ENCODE results near the gene TIPRL. TPM values are rescaled to one million over a fixed set of nuclear protein-coding genes. Genes with fewer than 3 reads are reported as not detected.

Gene TIPRL
- total and polyA plus RNA-seq, 9 of the 15 experiments (the other 6 are each of a cell fraction or from before 2014, with no cell fraction given), result 41.4 to 90.2 (median 69.9) TPM

DNA sequence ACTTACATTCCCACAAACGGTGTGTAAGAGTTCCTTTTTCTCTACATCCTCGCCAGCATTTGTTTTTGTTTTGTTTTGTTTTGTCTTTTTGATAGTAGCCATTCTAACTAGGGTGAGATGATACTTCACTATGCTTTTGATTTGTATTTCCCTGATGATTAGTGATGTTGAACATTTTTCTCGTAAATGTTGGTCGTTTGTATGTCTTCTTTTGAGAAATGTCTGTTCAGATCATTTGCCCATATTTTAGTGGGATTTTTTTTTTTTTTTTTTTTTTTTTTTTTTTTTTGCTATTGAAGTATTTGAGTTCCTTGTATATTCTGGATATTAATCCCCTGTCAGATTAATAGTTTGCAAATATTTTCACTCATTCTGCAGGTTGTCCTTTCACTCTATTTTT is 22.9 kb upstream of the TIPRL start:
- no peaks in the 10 kb centered on the region for H3K27me3 ChIP-seq (ENCODE audit: control insufficient read depth in 2 of 2, insufficient read depth in 2 of 2, low read length in 2 of 2)
- no TSS peak for BruUV-seq (replicated peaks)
- FAIRE-seq (no peak), DNase-seq (ENCODE audit: extremely low read depth in 1 of 4, low spot score in 3 of 4) (no peak), ATAC-seq (no peak)
- H3K4me2 ChIP-seq (ENCODE audit: insufficient read depth, low read length), result no peak overlapping the region
- intact Hi-C loops (cut with micrococcal nuclease), result no loop called here
- H3K4me1 ChIP-seq (replicated peaks in 1 of 2; ENCODE audit: control insufficient read depth in 2 of 2, insufficient read depth in 2 of 2, low read length in 2 of 2), result peaks cover under 1 to 4% of the 10 kb centered on the region in 2 experiments; a peak in 4 of 5 replicates
- WGBS (ENCODE audit: insufficient coverage, low coverage, missing lambda C conversion rate), result 19% methylated on average over 4 of the region's 4 CpGs
- CTCF ChIA-PET (ENCODE audit: low intra/inter-chr PET ratio), result interaction anchor here (0.6 kb wide), 1 partner anchor 67 kb away, joined by 4 read pairs; no protein-coding TSS in a partner anchor
- no peaks in the 10 kb centered on the region for H3K9me1 ChIP-seq (ENCODE audit: control insufficient read depth, insufficient read depth, low read length)
- no peak overlapping the region for H3K4me3 ChIP-seq
- H3K27ac ChIP-seq (ENCODE audit: extremely low read depth, low read depth, low read length), result no peak overlapping the region
- no peaks in the 10 kb centered on the region for H3K79me2 ChIP-seq (ENCODE audit: control insufficient read depth, insufficient read depth, low read length)
- TF ChIP-seq STAT5B (CRISPR knock-in tag; IDR thresholded peaks at IDR 0.05) (no peak), RBM25 (IDR thresholded peaks at IDR 0.05; ENCODE audit: low read depth, low read length, severe bottlenecking) (peak; percentile 73), ZNF384 (IDR thresholded peaks at IDR 0.05; ENCODE audit: low read depth, low read length) (0 out of 2 replicates have a peak, but pooled peaks have one; percentile 30), SIN3A (IDR thresholded peaks at IDR 0.05; ENCODE audit: borderline replicate concordance in 2 of 2, control insufficient read depth in 1 of 2, low read depth in 2 of 2, low read length in 2 of 2) (no peak)
- TF ChIP-seq, protein P1, sequence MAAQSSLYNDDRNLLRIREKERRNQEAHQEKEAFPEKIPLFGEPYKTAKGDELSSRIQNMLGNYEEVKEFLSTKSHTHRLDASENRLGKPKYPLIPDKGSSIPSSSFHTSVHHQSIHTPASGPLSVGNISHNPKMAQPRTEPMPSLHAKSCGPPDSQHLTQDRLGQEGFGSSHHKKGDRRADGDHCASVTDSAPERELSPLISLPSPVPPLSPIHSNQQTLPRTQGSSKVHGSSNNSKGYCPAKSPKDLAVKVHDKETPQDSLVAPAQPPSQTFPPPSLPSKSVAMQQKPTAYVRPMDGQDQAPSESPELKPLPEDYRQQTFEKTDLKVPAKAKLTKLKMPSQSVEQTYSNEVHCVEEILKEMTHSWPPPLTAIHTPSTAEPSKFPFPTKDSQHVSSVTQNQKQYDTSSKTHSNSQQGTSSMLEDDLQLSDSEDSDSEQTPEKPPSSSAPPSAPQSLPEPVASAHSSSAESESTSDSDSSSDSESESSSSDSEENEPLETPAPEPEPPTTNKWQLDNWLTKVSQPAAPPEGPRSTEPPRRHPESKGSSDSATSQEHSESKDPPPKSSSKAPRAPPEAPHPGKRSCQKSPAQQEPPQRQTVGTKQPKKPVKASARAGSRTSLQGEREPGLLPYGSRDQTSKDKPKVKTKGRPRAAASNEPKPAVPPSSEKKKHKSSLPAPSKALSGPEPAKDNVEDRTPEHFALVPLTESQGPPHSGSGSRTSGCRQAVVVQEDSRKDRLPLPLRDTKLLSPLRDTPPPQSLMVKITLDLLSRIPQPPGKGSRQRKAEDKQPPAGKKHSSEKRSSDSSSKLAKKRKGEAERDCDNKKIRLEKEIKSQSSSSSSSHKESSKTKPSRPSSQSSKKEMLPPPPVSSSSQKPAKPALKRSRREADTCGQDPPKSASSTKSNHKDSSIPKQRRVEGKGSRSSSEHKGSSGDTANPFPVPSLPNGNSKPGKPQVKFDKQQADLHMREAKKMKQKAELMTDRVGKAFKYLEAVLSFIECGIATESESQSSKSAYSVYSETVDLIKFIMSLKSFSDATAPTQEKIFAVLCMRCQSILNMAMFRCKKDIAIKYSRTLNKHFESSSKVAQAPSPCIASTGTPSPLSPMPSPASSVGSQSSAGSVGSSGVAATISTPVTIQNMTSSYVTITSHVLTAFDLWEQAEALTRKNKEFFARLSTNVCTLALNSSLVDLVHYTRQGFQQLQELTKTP (IDR thresholded peaks at IDR 0.05; ENCODE audit: low read depth in 1 of 2, partially characterized antibody in 2 of 2), result peak in 1 of 2 experiments; percentile 89
- peaks cover 2% of the 10 kb centered on the region; the same call in 1 of the 2 replicates for H3K9me3 ChIP-seq (replicated peaks; ENCODE audit: control insufficient read depth, insufficient read depth, low read depth, low read length)
- H3K9ac ChIP-seq (ENCODE audit: insufficient read depth in 1 of 2, low read depth in 2 of 2, low read length in 2 of 2), result no peak overlapping the region
- H4K20me1 ChIP-seq (replicated peaks; ENCODE audit: control insufficient read depth, insufficient read depth, low read length), result no peaks in the 10 kb centered on the region
- POLR2A ChIA-PET, result interaction anchor here (1.4 kb wide), 1 partner anchor 12 kb away, joined by 3 read pairs; no protein-coding TSS in a partner anchor
- H2AFZ ChIP-seq (ENCODE audit: low read depth, low read length), result no peak overlapping the region
- in situ Hi-C loops (cut with MboI), result no loop called here
- H3K36me3 ChIP-seq (ENCODE audit: control insufficient read depth, insufficient read depth, low read length), result no peaks in the 10 kb centered on the region
